Heart right ventricle (tissue), 16 donors: Measurements from ENCODE around the gene SEPTIN2. TPM values are rescaled to one million over a fixed set of nuclear protein-coding genes. Genes with fewer than 3 reads are reported as not detected.

Experiments used
- ATAC-seq, 8 donors: fragments of 200-7000 bp; cut with Tn5 transposase; one replicate each; pipeline ENCODE4 v1.9.1; 2020; ENCODE audit warnings: mild to moderate bottlenecking in 8 of 8, moderate library complexity in 8 of 8, moderate number of reproducible peaks in 1 of 8
- DNase-seq, 2 donors: peaks; one replicate each; pipeline ENCODE4 v3.0.0-alpha.2; 2020
- H3K27ac ChIP-seq, 10 donors: fragments of 200-600 bp; sonication (generic) in 2 of 10; one replicate each; pipeline versions ENCODE4 v1.5.0 to v1.8.0; 2020 to 2022; ENCODE audit warnings: mild to moderate bottlenecking in 3 of 10
- H3K27me3 ChIP-seq, 7 donors: fragments of 200-600 bp; one replicate each; pipeline ENCODE4 v1.8.0; 2021 to 2022; ENCODE audit warnings: mild to moderate bottlenecking in 2 of 7
- H3K36me3 ChIP-seq, 9 donors: fragments of 200-600 bp; sonication (generic) in 1 of 9; one replicate each; pipeline versions ENCODE4 v1.5.0 to v1.8.0; 2020 to 2022; ENCODE audit warnings: mild to moderate bottlenecking in 2 of 9
- H3K4me1 ChIP-seq, 9 donors: fragments of 200-600 bp; sonication (generic) in 1 of 9; one replicate each; pipeline versions ENCODE4 v1.5.0 to v1.8.0; 2020 to 2022; ENCODE audit warnings: mild to moderate bottlenecking in 4 of 9
- H3K4me3 ChIP-seq, 10 donors: fragments of 200-600 bp; sonication (generic) in 2 of 10; one replicate each; pipeline versions ENCODE4 v1.5.0 to v1.8.0; 2020 to 2022; ENCODE audit warnings: mild to moderate bottlenecking in 7 of 10, moderate library complexity in 2 of 10
- H3K9me3 ChIP-seq, 11 donors: fragments of 200-600 bp in 10 of 11; sonication (generic) in 2 of 11; one replicate each; pipeline versions ENCODE4 v1.5.0 to v1.8.0; 2013 to 2022; ENCODE audit warnings: mild to moderate bottlenecking in 2 of 11, control low read depth in 1 of 11, moderate library complexity in 1 of 11
- WGBS, 2 donors: extraction: QIAGEN DNeasy Blood & Tissue Kit; methylation state at CpG; one replicate each; pipeline ENCODE4 v1.1.7; 2013; ENCODE audit warnings: inconsistent platforms in 1 of 2; 5-methylcytosine and 5-hydroxymethylcytosine counted together
- intact Hi-C, 10 donors: fragments of 100-400 bp; cut with DNase I; formaldehyde crosslinking; loops; one replicate each; pipeline versions ENCODE4 v1.11.1 to v1.14.2; 2022
- polyA plus RNA-seq, 2 donors: library from polyadenylated mRNA; stranded (reverse); fragments of 200-250 nt; gene quantifications; one replicate each; pipeline ENCODE4 v1.2.3, GENCODE V29; 2013
- total RNA-seq, 10 donors: library from RNA; stranded (reverse); fragmentation: NEBNext Ultra II Directional in 3 of 10; extraction: Animal tissue kit (Norgen Biotek cat#: 25700) in 3 of 10; gene quantifications; one replicate each; pipeline versions ENCODE4 v1.2.1 to v1.2.4, GENCODE V29; 2021 to 2023
- TF ChIP-seq, protein P1 (sequence below), 9 donors: fragments of 200-600 bp; sonication (generic) in 2 of 9; IDR thresholded peaks; one replicate each; pipeline versions ENCODE4 v1.5.0 to v1.8.0; 2021 to 2022; ENCODE audit warnings: antibody characterized with exemption in 9 of 9, mild to moderate bottlenecking in 5 of 9, moderate library complexity in 1 of 9
- donor health status: Arrhythmogenic right ventricular cardiomyopathy.
- donor health status: ischemic (EF 13 %, LVEDD 7.1; RV severe dilation, severe dysfunction).
- donor health status: healthy with polysubstance abuse.
- donor health status: DM: no; HTN: yes; CAD: no.
- donor health status: DM: no; HTN: no; CAD: no.
- donor health status: ischemic (EF 25% LVEDD 6.9; RV normal size, moderate dysfunction).
- donor health status: ischemic (EF 25% LVEDD 5.7; RV mildly dilated, moderate dysfunction).
- donor health status: healthy.
- donor health status: DM: yes; HTN: yes; CAD: no.
- donor health status: Ischemic cardiomyopathy.
- donor health status: ischemic (EF 35%, LVEDD 5.7; RV mildly dilated, moderate dysfunction).
- donor health status: nonischemic (EF 11% LVEDD 7.7; RV severe dilation, severe dysfunction).
- donor health status: DM: yes; HTN: yes; CAD: no.
- donor health status: PGD.
- donor health status: ischemic (EF 29% LVEDD 5.4; RV normal size, mild dysfunction).
- donor health status: nonischemic (EF 23%, LVEDD 6.1; RV moderate dilation, normal function).

Gene SEPTIN2
- total and polyA plus RNA-seq, 12 donors: 100 to 249 (median 188) TPM

GRCh38 chr2:241324775-241325174 lies 9.1 kb downstream of the SEPTIN2 start:
- no peak for ATAC-seq
- Histone ChIP-seq H3K9me3 (no peaks in the 10 kb centered on the region), H3K36me3 (peaks cover 0 to 55% (median 12%) of the 10 kb centered on the region in 9 donors), H3K4me1 (peaks cover 11 to 59% (median 56%) of the 10 kb centered on the region in 9 donors), H3K27me3 (no peaks in the 10 kb centered on the region), H3K4me3 (no peak overlapping the region), H3K27ac (peak overlapping the region in 1 of 10 donors; percentile 23)
- no peak for DNase-seq
- TF ChIP-seq, protein P1, sequence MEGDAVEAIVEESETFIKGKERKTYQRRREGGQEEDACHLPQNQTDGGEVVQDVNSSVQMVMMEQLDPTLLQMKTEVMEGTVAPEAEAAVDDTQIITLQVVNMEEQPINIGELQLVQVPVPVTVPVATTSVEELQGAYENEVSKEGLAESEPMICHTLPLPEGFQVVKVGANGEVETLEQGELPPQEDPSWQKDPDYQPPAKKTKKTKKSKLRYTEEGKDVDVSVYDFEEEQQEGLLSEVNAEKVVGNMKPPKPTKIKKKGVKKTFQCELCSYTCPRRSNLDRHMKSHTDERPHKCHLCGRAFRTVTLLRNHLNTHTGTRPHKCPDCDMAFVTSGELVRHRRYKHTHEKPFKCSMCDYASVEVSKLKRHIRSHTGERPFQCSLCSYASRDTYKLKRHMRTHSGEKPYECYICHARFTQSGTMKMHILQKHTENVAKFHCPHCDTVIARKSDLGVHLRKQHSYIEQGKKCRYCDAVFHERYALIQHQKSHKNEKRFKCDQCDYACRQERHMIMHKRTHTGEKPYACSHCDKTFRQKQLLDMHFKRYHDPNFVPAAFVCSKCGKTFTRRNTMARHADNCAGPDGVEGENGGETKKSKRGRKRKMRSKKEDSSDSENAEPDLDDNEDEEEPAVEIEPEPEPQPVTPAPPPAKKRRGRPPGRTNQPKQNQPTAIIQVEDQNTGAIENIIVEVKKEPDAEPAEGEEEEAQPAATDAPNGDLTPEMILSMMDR (IDR thresholded peaks at IDR 0.05): no peak
- intact Hi-C loops: no loop called here

DNA sequence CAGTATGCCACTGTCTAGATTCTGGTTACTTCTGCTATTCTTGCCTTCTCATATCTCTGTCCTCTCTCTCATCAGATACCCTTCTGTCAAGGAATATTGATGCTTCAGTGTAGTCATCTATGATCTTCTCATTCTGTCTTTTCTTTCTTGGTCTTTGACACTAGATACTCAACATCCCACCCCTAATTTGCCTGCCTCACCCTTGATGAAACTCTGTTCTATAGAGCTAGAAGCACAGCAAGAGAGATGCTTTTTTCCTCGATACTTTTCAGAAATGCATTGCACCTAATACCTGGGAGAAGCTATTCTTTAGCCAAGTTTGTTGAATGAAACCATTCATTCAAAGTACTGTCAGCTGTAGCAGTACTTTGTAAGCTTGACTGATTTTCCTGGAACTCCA lies 9.5 kb downstream of the SEPTIN2 start:
- no peak for DNase-seq
- peaks cover 0 to 59% (median 12%) of the 10 kb centered on the region in 9 donors for H3K36me3 ChIP-seq
- H3K4me3 ChIP-seq: no peak overlapping the region
- WGBS, 2 donors: 96 to 97% methylated on average over 1 of the region's 1 CpG
- H3K27me3 ChIP-seq: no peaks in the 10 kb centered on the region
- TF ChIP-seq, protein P1 (IDR thresholded peaks at IDR 0.05): no peak
- H3K27ac ChIP-seq: no peak overlapping the region
- ATAC-seq: no peak
- no peaks in the 10 kb centered on the region for H3K9me3 ChIP-seq
- peaks cover 8 to 54% (median 51%) of the 10 kb centered on the region in 9 donors for H3K4me1 ChIP-seq
- intact Hi-C loops: no loop called here

GRCh38 chr2:241329669-241330615 lies 14.2 kb downstream of the SEPTIN2 start:
- Histone ChIP-seq H3K4me1 (peaks cover 0 to 7% (median 6%) of the 10 kb centered on the region in 9 donors), H3K27ac (no peak overlapping the region), H3K4me3 (no peak overlapping the region), H3K27me3 (no peaks in the 10 kb centered on the region), H3K36me3 (peaks cover 0 to 95% (median 30%) of the 10 kb centered on the region in 9 donors), H3K9me3 (no peaks in the 10 kb centered on the region)
- DNase-seq: no peak
- ATAC-seq: no peak
- TF ChIP-seq, protein P1 (IDR thresholded peaks at IDR 0.05): no peak
- 94 to 95% methylated on average over 11 of the region's 11 CpGs for WGBS, 2 donors
- intact Hi-C loops: no loop called here

DNA sequence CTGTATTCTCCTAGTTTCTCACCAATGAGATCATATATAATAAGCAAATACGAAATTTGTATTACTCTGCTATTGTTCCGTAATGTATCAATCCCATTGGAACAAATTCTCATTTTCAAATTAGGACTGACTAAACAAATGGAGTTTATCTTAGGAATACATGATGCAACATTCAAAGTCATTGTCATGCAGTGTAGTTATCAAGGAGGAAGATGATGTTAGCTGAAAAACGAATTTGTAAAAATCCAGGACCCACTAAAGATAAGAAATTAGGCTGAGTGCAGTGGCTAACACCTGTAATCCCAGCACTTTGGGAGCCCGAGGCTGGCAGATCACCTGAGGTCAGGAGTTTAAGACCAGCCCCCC lies 14.9 kb downstream of the SEPTIN2 start:
- H3K9me3 ChIP-seq: no peaks in the 10 kb centered on the region
- TF ChIP-seq, protein P1 (IDR thresholded peaks at IDR 0.05): no peak
- DNase-seq: no peak
- no peak overlapping the region for H3K27ac ChIP-seq
- 85 to 88% methylated on average over 4 of the region's 4 CpGs for WGBS, 2 donors
- intact Hi-C loops: no loop called here
- H3K4me3 ChIP-seq: no peak overlapping the region
- H3K36me3 ChIP-seq: peaks cover 0 to 95% (median 31%) of the 10 kb centered on the region in 9 donors
- no peaks in the 10 kb centered on the region for H3K27me3 ChIP-seq
- ATAC-seq: no peak
- peaks cover 0 to under 1% (median 0%) of the 10 kb centered on the region in 9 donors for H3K4me1 ChIP-seq
